Placental pericyte (primary cell): ENCODE measurements around the gene UBE2C. TPM values are rescaled to one million over a fixed set of nuclear protein-coding genes. Genes with fewer than 3 reads are reported as not detected.

Experiments used
- small RNA-seq: library from RNA; depleted of rRNA; stranded (forward); fragments of <200 nt; gene quantifications from one replicate; pipeline ENCODE3, GENCODE V24; 2012; ENCODE audit warnings: low replicate concordance
- total RNA-seq: library from RNA; depleted of rRNA; stranded (reverse); fragments of >200 nt; gene quantifications from 2 replicates; pipeline ENCODE4 v1.2.3, GENCODE V29; 2012

The UBE2C gene
- total RNA-seq: 1.8 and 71.3 TPM in 2 replicates

DNA sequence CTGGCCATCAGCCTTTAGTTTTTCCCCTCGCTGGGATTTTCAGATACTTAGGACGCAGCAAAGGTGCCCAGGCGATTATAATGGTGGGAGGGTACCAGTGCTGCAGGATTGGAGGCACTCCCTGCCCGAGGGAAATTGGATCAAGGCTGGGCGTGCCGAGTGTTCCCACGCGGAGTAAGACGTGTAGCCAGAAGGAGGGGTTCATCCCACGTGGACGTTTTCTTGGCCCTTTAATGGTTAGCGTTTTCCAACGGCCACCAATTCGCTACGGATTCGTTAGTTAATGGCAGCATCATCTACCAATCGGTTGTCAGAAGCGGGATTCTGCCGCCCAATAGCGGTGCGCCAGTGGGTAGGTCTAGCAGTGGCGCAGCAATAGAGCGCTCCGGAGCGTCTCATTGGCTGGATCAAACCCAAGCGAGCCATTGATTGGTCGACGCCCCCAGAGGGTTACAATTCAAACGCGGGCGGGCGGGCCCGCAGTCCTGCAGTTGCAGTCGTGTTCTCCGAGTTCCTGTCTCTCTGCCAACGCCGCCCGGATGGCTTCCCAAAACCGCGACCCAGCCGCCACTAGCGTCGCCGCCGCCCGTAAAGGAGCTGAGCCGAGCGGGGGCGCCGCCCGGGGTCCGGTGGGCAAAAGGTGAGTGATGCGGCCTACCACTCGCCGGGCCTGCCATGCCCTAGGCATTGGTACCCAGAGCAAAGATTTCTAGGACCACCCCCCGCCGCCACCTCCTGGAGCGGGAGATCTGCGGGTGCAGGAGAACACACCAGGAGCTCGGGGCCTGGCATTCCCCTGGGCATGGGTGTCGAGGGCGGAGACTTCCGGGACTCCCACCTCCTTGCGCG is at the start of gene UBE2C:
Gene UBE2C (plus strand): TSS at position 488 of the 849 bp plus-strand sequence. CDS start 52 bp downstream, at position 540.

DNA sequence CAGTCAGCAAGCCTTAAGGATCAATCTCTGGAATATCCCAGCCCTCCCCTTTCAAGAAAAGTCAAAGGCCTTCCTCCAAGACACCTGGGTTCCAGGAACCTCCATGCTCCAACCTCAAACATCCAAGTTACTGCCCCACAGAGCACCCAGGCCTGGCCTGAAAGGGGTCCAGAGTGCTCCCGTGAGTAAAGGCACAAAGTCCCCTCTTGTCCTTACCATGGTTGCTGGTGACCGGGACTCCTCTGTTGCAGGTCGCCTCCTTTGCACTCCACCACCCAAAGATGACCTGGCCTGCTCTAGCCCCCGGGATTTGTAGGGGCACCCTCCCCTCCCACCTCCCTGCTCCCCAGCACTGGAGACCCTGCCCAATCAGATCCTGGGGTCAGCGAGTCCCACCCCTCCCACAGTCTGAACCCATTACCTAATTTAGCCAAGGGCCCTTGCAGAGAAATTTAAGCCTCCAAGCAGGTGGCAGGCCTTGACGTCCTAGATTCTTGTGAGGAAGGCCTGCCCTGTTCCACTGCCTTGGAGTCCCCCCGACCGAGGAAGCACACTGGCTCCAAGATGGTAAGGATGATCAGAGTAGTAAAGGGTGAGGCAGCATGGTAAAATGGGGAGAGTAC is 14.7 kb downstream of the UBE2C start, which contains the start of gene TNNC2:
Gene TNNC2 (minus strand): TSS at position 283 of the 623 bp plus-strand sequence. CDS start 64 bp downstream, at position 219.

DNA sequence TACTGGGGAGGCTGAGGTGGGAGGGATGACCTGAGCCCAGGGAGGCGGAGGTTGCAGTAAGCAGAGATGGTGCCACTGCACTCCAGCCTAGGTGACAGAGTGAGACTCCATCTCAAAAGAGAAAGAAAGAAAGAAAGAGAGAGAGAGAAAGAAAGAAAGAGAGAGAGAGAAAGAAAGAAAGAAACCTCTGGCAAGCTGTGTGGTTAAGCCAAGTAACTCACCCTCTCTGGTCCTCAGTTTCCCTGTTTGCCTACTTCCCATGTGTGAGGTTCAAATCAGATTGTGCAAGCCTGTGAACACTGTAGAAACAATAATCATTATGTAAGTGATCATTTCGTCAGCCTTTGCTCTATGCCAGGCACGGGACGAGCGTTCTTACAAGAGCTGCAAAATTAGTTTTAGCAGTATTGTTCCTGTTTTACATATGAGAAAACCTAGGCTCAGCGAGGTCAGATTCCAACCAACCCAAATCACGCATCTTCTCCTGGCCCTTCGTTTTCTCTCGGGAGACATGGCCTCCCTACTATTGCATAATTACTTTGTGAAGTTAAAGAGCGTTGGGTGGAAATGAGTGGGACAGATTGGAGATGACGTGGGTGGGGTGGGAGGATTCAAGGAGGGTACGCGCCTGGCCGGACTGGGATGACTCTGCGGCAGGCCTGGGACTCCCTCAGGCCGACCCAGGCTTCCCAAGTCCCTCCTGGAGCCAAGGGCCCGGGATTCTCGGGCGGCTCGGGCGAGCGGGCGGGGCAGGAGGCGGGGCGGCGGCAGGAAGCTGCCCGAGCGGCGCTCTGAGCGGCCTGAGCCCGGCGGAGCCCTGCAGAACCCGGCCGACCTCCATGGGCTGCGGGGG is 20.8 kb downstream of the UBE2C start, which contains the start of gene SNX21:
Gene SNX21 (plus strand): TSS at position 770 of the 853 bp plus-strand sequence. CDS start 121 bp downstream, outside the sequence.

GRCh38 chr20:45857114-45857881 is 44.9 kb downstream of the UBE2C start, which contains the start of the genes ACOT8 and ZSWIM3:
ACOT8 (minus strand) TSS chr20:45857392; CDS start chr20:45857315, 77 bp downstream.
ZSWIM3 (plus strand) TSS chr20:45857614; CDS start chr20:45857826, 212 bp downstream.

Small RNA genes within 50 kb of the gene (small RNA-seq; reads per million reads assigned to genes)
- gene RNU6ATAC38P: 1.2 reads per million, percentile 53 among the genes with 10 or more reads in this experiment

Other genes with a start within 250 kb of the UBE2C start
- gene WFDC8, start 233.4 kb upstream of the UBE2C start, total RNA-seq: not detected in 2 replicates
- gene WFDC10A, start 182.9 kb upstream of the UBE2C start, total RNA-seq: not detected in 2 replicates
- gene WFDC9, start 181.4 kb upstream of the UBE2C start, total RNA-seq: not detected in 2 replicates
- not detected in 2 replicates for gene WFDC11, start 142.4 kb upstream of the UBE2C start, total RNA-seq
- gene WFDC13, start 110.6 kb upstream of the UBE2C start, total RNA-seq: not detected in 2 replicates
- not detected in 2 replicates for gene WFDC10B, start 107.6 kb upstream of the UBE2C start, total RNA-seq
- not detected in 2 replicates for gene SPINT4, start 90.3 kb upstream of the UBE2C start, total RNA-seq
- 0.66 TPM in 1 of 2 replicates, not detected in the other for gene WFDC3, start 20.8 kb upstream of the UBE2C start, total RNA-seq
- 14.3 and 18.4 TPM in 2 replicates for gene DNTTIP1, start 20.7 kb upstream of the UBE2C start, total RNA-seq
- gene TNNC2, start 14.7 kb downstream of the UBE2C start, total RNA-seq: 0.66 TPM in 1 of 2 replicates, not detected in the other
- 51.2 and 79.3 TPM in 2 replicates for gene SNX21, start 21.2 kb downstream of the UBE2C start, total RNA-seq
- gene ACOT8, start 44.7 kb downstream of the UBE2C start, total RNA-seq: 34.9 and 44.6 TPM in 2 replicates
- gene ZSWIM3, start 45.0 kb downstream of the UBE2C start, total RNA-seq: 3.9 and 5.2 TPM in 2 replicates
- 8.1 and 14.0 TPM in 2 replicates for gene ZSWIM1, start 68.6 kb downstream of the UBE2C start, total RNA-seq
- gene SPATA25, start 75.0 kb downstream of the UBE2C start, total RNA-seq: 1.6 and 3.3 TPM in 2 replicates
- gene NEURL2, start 78.6 kb downstream of the UBE2C start, total RNA-seq: 3.6 and 11.8 TPM in 2 replicates
- gene CTSA, start 78.7 kb downstream of the UBE2C start, total RNA-seq: 53.5 and 151 TPM in 2 replicates
- gene PLTP, start 99.5 kb downstream of the UBE2C start, total RNA-seq: 14.6 and 77.5 TPM in 2 replicates
- gene PCIF1, start 122.0 kb downstream of the UBE2C start, total RNA-seq: 14.0 and 15.8 TPM in 2 replicates
- 16.9 and 32.6 TPM in 2 replicates for gene ZNF335, start 159.6 kb downstream of the UBE2C start, total RNA-seq
- 0.14 TPM in 1 of 2 replicates, not detected in the other for gene MMP9, start 196.3 kb downstream of the UBE2C start, total RNA-seq
- gene SLC12A5, start 216.6 kb downstream of the UBE2C start, total RNA-seq: under 0.01 TPM in 1 of 2 replicates, not detected in the other